PC-9 (cell line): Measurements from ENCODE around the gene ESPNL. TPM values are rescaled to one million over a fixed set of nuclear protein-coding genes. Genes with fewer than 3 reads are reported as not detected.

ENCODE experiments used
- BruUV-seq: library from RNA; stranded (reverse); fragments of 400-500 nt; replicated peaks from 2 replicates; lab custom pipeline; 2021; lab: Mats Ljungman, UMichigan
- CTCF ChIA-PET: fragments of 300-600 bp; sonication (Branson Sonifier 250); formaldehyde crosslinking; loops from one replicate; lab custom pipeline; 2022; ENCODE audit warnings: antibody characterized with exemption; lab: Charles Lee
- POLR2A ChIA-PET: fragments of 300-600 bp; sonication (Branson Sonifier 250); formaldehyde crosslinking; loops from one replicate; lab custom pipeline; 2022; ENCODE audit warnings: antibody characterized with exemption; ENCODE audit not compliant: unreplicated experiment; lab: Charles Lee
- DNase-seq, 2 experiments: peaks; one replicate each; pipeline versions ENCODE4 v3.0.0 to v3.0.0-alpha.2; 2015 to 2022; ENCODE audit warnings: mixed read lengths in 1 of 2
- H2AFZ ChIP-seq: fragments of 200-600 bp; sonication (generic); 2 replicates; pipeline ENCODE4 v1.8.1; 2017; ENCODE audit warnings: antibody characterized with exemption
- H3F3A ChIP-seq: fragments of 200-600 bp; sonication (generic); 2 replicates; pipeline ENCODE4 v1.8.1; 2017; ENCODE audit warnings: antibody characterized with exemption, mild to moderate bottlenecking, low read depth; ENCODE audit not compliant: insufficient read depth
- H3K27ac ChIP-seq: fragments of 200-600 bp; sonication (generic); 2 replicates; pipeline ENCODE4 v1.6.1; 2016; ENCODE audit warnings: mixed run types
- H3K27me3 ChIP-seq: fragments of 200-600 bp; sonication (generic); 2 replicates; pipeline ENCODE4 v1.6.1; 2016; ENCODE audit warnings: low read depth, mixed run types; ENCODE audit not compliant: insufficient read depth
- H3K36me3 ChIP-seq: fragments of 200-600 bp; sonication (generic); 2 replicates; pipeline ENCODE4 v1.6.1; 2016; ENCODE audit warnings: low read depth, mixed run types
- H3K4me1 ChIP-seq: fragments of 200-600 bp; sonication (generic); replicated peaks from 2 replicates; pipeline ENCODE4 v1.6.1; 2016; ENCODE audit warnings: mixed run types; ENCODE audit not compliant: insufficient read depth
- H3K4me2 ChIP-seq: fragments of 200-600 bp; sonication (generic); 2 replicates; pipeline ENCODE4 v1.6.1; 2017; ENCODE audit warnings: mixed run types
- H3K4me3 ChIP-seq: fragments of 200-600 bp; sonication (generic); 2 replicates; pipeline ENCODE4 v1.6.1; 2016; ENCODE audit warnings: mixed run types
- H3K79me2 ChIP-seq: fragments of 200-600 bp; sonication (generic); 2 replicates; pipeline ENCODE4 v1.6.1; 2017; ENCODE audit warnings: low read depth, mixed run types
- H3K9me2 ChIP-seq: fragments of 200-600 bp; sonication (generic); 2 replicates; pipeline ENCODE4 v1.8.1; 2017; ENCODE audit warnings: mild to moderate bottlenecking; ENCODE audit not compliant: insufficient read depth
- H3K9me3 ChIP-seq: fragments of 200-600 bp; sonication (generic); 2 replicates; pipeline ENCODE4 v1.8.1; 2016; ENCODE audit warnings: low read depth; ENCODE audit not compliant: insufficient read depth
- H4K20me1 ChIP-seq: fragments of 200-600 bp; sonication (generic); 2 replicates; pipeline ENCODE4 v1.8.1; 2017; ENCODE audit not compliant: insufficient read depth
- CTCF ChIP-seq: fragments of 200-600 bp; sonication (generic); conservative IDR thresholded peaks from 2 replicates; pipeline ENCODE4 v1.6.1; 2017; ENCODE audit warnings: mixed run types, antibody characterized with exemption, mild to moderate bottlenecking, moderate library complexity
- EZH2 ChIP-seq: fragments of 200-600 bp; sonication (generic); IDR thresholded peaks from 2 replicates; pipeline ENCODE4 v1.8.0; 2017; ENCODE audit warnings: antibody characterized with exemption, low read depth
- intact Hi-C: fragments of 100-400 bp; cut with micrococcal nuclease; formaldehyde crosslinking; loops from one replicate; pipeline ENCODE4 v1.10.0; 2022; ENCODE audit not compliant: unreplicated experiment
- total RNA-seq: library from RNA; stranded (reverse); gene quantifications from 2 replicates; pipeline ENCODE4 v1.2.3, GENCODE V29; 2021

ESPNL gene
- total RNA-seq, 1 experiment from 2014 or later, result 1.1 TPM

DNA sequence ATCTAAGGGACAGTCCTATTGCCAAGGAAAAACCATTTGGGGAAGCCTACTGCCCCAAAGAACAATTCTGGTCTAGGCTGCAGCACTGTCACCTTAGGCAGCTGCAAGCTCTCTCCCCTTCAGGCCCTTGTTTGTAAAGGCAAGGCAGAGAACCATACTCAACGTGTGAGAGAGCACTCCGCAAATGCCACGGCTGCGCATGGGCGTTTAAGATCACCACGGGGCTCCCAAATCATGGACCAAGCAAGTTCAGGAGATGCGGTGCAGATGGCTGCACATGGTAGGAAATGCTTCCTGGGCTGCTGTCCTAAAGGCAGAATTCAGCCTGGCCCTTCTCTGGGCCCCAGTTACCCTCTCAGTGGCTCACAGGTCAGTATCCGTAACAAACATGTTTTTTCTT is 74.2 kb downstream of the ESPNL start:
- Histone ChIP-seq H3K27me3 (no peaks in the 10 kb centered on the region), H3K4me3 (no peak overlapping the region), H3K9me3 (no peaks in the 10 kb centered on the region), H3F3A (peaks cover 32% of the 10 kb centered on the region; the same call in 1 of the 2 replicates), H3K79me2 (no peaks in the 10 kb centered on the region), H3K4me2 (no peak overlapping the region), H3K36me3 (peaks cover 39% of the 10 kb centered on the region; the same call in 1 of the 2 replicates), H3K27ac (no peak overlapping the region), H3K4me1 (peaks cover 16% of the 10 kb centered on the region), H3K9me2 (no peaks in the 10 kb centered on the region), H4K20me1 (no peaks in the 10 kb centered on the region), H2AFZ (no peak overlapping the region)
- no peak for DNase-seq
- TF ChIP-seq EZH2 (no peak), CTCF (no peak)
- POLR2A ChIA-PET, result no interaction called here
- intact Hi-C loops, result no loop called here
- BruUV-seq, result no TSS peak
- CTCF ChIA-PET, result interaction anchor here (0.6 kb wide), 1 partner anchor 110 kb away, joined by 3 read pairs; no protein-coding TSS in a partner anchor

DNA sequence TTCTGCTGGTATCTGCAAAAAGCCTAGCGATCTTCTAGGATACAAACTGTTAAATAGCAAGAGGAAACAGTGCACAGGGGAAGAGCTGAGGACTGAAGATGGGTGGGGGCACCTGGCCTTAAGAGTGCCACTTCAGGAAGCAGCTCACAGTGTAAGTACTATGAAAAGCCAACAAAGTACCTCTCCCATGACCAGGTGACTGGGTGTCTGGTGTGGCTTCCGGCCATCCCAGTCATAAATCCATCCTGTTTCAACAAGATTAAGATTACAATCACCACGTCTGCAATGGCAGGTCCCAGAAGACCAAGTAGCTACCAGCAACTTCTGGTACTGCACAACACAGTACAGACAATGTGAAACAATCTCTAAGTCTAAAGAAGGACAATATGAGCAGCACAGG is 74.6 kb downstream of the ESPNL start:
- H3K9me2 ChIP-seq, result no peaks in the 10 kb centered on the region
- H3K27ac ChIP-seq, result no peak overlapping the region
- CTCF ChIA-PET, result no interaction called here
- H3F3A ChIP-seq, result peaks cover 28% of the 10 kb centered on the region; the same call in 1 of the 2 replicates
- no peak overlapping the region for H2AFZ ChIP-seq
- no peak overlapping the region for H3K4me2 ChIP-seq
- peaks cover 12% of the 10 kb centered on the region for H3K4me1 ChIP-seq
- POLR2A ChIA-PET, result no interaction called here
- H3K27me3 ChIP-seq, result no peaks in the 10 kb centered on the region
- no peak overlapping the region for H3K4me3 ChIP-seq
- intact Hi-C loops, result no loop called here
- BruUV-seq, result no TSS peak
- H4K20me1 ChIP-seq, result no peaks in the 10 kb centered on the region
- DNase-seq, result no peak
- peaks cover 39% of the 10 kb centered on the region; the same call in 1 of the 2 replicates for H3K36me3 ChIP-seq
- H3K79me2 ChIP-seq, result no peaks in the 10 kb centered on the region
- H3K9me3 ChIP-seq, result no peaks in the 10 kb centered on the region
- TF ChIP-seq EZH2 (no peak), CTCF (no peak)

DNA sequence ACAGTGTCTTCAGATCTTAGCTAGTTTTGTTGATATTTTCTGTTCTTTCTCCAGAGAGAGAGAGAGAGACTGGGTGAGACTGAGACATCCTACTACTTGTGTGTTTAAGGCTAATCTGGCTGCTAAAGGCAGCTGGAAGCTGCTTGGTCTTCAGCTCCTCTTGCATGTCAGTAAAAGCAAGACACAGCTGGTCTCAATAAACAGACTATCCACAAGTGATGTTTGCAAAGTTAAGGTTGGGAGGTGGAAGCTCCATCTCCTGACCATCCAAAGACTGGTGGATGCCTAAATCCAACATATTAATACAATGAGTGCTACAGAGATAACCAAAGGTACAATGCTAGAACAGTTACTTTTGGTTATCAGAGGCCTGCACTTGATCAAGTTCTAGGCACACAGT is 76.5 kb downstream of the ESPNL start:
- Histone ChIP-seq H3K79me2 (no peaks in the 10 kb centered on the region), H3K4me2 (no peak overlapping the region), H4K20me1 (no peaks in the 10 kb centered on the region), H3K9me3 (no peaks in the 10 kb centered on the region), H3K27me3 (no peaks in the 10 kb centered on the region), H3K9me2 (no peaks in the 10 kb centered on the region), H3K36me3 (peaks cover 34% of the 10 kb centered on the region; the same call in 1 of the 2 replicates), H3K4me1 (no peaks in the 10 kb centered on the region), H3K4me3 (no peak overlapping the region), H3K27ac (no peak overlapping the region), H3F3A (peaks cover 8% of the 10 kb centered on the region; the same call in 1 of the 2 replicates), H2AFZ (no peak overlapping the region)
- intact Hi-C loops, result no loop called here
- no peak for DNase-seq
- no TSS peak for BruUV-seq
- ChIA-PET POLR2A (no interaction called here), CTCF (interaction anchor here (0.5 kb wide), 1 partner anchor 78 kb away, joined by 10 read pairs; no protein-coding TSS in a partner anchor)
- no peak for TF ChIP-seq EZH2
- no peak for TF ChIP-seq CTCF
